DMS53 treated with DMSO at 0.1 percent for 48 hours (cell line): Measurements from ENCODE around the gene LRRFIP1.
A peak's percentile ranks its signal among the peaks of the same experiment; 100 is the strongest.
"Not testable (repeated sequence)": the region's sequence is repeated elsewhere in the genome, so short reads cannot be mapped to it uniquely, and the experiment has no call there.

Experiments
- DNase-seq: peaks from one replicate; lab custom pipeline; 2025; ENCODE audit not compliant: unreplicated experiment; lab: John Stamatoyannopoulos, UW

The LRRFIP1 gene

GRCh38 chr2:237661270-237661669 is 33.9 kb downstream of the LRRFIP1 start:
- no peak for DNase-seq

- no peak for DNase-seq
Measured at GRCh38 chr2:237661799-237662328, 34.5 kb downstream of the LRRFIP1 start.

GRCh38 chr2:237662671-237663093 is 35.3 kb downstream of the LRRFIP1 start:
- DNase-seq: no peak

GRCh38 chr2:237663517-237664110 is 36.2 kb downstream of the LRRFIP1 start:
- no peak for DNase-seq

GRCh38 chr2:237664151-237664550 is 36.8 kb downstream of the LRRFIP1 start:
- DNase-seq: no peak

- DNase-seq: no peak
Measured at GRCh38 chr2:237665713-237666143, 38.3 kb downstream of the LRRFIP1 start.

- DNase-seq: no peak
Measured at GRCh38 chr2:237666606-237667005, 39.2 kb downstream of the LRRFIP1 start.

GRCh38 chr2:237667050-237667576 is 39.7 kb downstream of the LRRFIP1 start:
- not testable (repeated sequence) for DNase-seq

GRCh38 chr2:237667893-237668292 is 40.5 kb downstream of the LRRFIP1 start:
- DNase-seq: no peak

GRCh38 chr2:237668440-237668839 is 41.1 kb downstream of the LRRFIP1 start:
- no peak for DNase-seq

GRCh38 chr2:237669283-237669627 is 41.9 kb downstream of the LRRFIP1 start:
- peak; percentile 97 for DNase-seq

GRCh38 chr2:237669628-237670392 is 42.4 kb downstream of the LRRFIP1 start:
- DNase-seq: peak; percentile 100

GRCh38 chr2:237670641-237671040 is 43.3 kb downstream of the LRRFIP1 start:
- DNase-seq: no peak

- DNase-seq: no peak
Measured at GRCh38 chr2:237671466-237672138, 44.2 kb downstream of the LRRFIP1 start.

- DNase-seq: no peak
Measured at GRCh38 chr2:237672731-237673129, 45.3 kb downstream of the LRRFIP1 start.

- peak; percentile 95 for DNase-seq
Measured at GRCh38 chr2:237673130-237674001, 46.0 kb downstream of the LRRFIP1 start.

- DNase-seq: peak; percentile 89
Measured at GRCh38 chr2:237674731-237675276, 47.4 kb downstream of the LRRFIP1 start.

- DNase-seq: no peak
Measured at GRCh38 chr2:237675316-237675715, 47.9 kb downstream of the LRRFIP1 start.

- DNase-seq: no peak
Measured at GRCh38 chr2:237680702-237681478, 53.5 kb downstream of the LRRFIP1 start.

GRCh38 chr2:237682151-237682550 is 54.8 kb downstream of the LRRFIP1 start:
- DNase-seq: no peak
